CD4-positive, alpha-beta T cell (primary cell): ENCODE results near the gene PBX2. TPM values are rescaled to one million over a fixed set of nuclear protein-coding genes. Genes with fewer than 3 reads are reported as not detected.
"Not testable (repeated sequence)": the region's sequence is repeated elsewhere in the genome, so short reads cannot be mapped to it uniquely, and the experiment has no call there.

ENCODE experiments used
- ATAC-seq: fragments of 200-7000 bp; cut with Tn5 transposase; one replicate; pipeline ENCODE4 v1.10.0; 2022; ENCODE audit warnings: mild to moderate bottlenecking; ENCODE audit not compliant: poor library complexity
- CTCF ChIA-PET: fragments of 350-600 bp; sonication (Branson Sonifier 250); formaldehyde crosslinking; loops from one replicate; lab custom pipeline; 2021; ENCODE audit warnings: antibody characterized with exemption, inconsistent platforms; lab: Charles Lee
- POLR2A ChIA-PET: fragments of 350-600 bp; sonication (Branson Sonifier 250); formaldehyde crosslinking; loops from one replicate; lab custom pipeline; 2021; ENCODE audit warnings: antibody characterized with exemption, inconsistent platforms; lab: Charles Lee
- DNase-seq, 14 experiments: peaks; one replicate each; pipeline ENCODE4 v3.0.0-alpha.2; 2013 to 2020; ENCODE audit warnings: mixed read lengths in 2 of 14
- H3K27ac ChIP-seq, 2 donors: one replicate each; pipeline versions ENCODE4 v1.5.1 to v1.7.0; 2013; ENCODE audit warnings: low read length in 2 of 2, low read depth in 1 of 2, mild to moderate bottlenecking in 1 of 2
- H3K27me3 ChIP-seq, 2 experiments: 1 replicate in 1 of 2; 2 replicates in 1 of 2; pipeline versions ENCODE4 v1.6.1 to v1.7.0; 2013; ENCODE audit warnings: low read length in 2 of 2, control low read depth in 1 of 2, mild to moderate bottlenecking in 1 of 2, moderate library complexity in 1 of 2; ENCODE audit not compliant: insufficient read depth in 2 of 2, control insufficient read depth in 1 of 2
- H3K36me3 ChIP-seq: one replicate; pipeline ENCODE4 v1.6.1; 2013; ENCODE audit warnings: low read length, control low read depth; ENCODE audit not compliant: insufficient read depth
- H3K4me1 ChIP-seq: one replicate; pipeline ENCODE4 v1.6.1; 2013; ENCODE audit warnings: low read length, control low read depth; ENCODE audit not compliant: insufficient read depth
- H3K4me3 ChIP-seq: one replicate; pipeline ENCODE4 v1.5.1; 2013; ENCODE audit warnings: mild to moderate bottlenecking, low read length, moderate library complexity
- H3K9me3 ChIP-seq, 2 experiments: 1 replicate in 1 of 2; 2 replicates in 1 of 2; pipeline versions ENCODE4 v1.6.1 to v1.7.0; 2013; ENCODE audit warnings: low read length in 2 of 2, mild to moderate bottlenecking in 2 of 2, control low read depth in 1 of 2, moderate library complexity in 1 of 2; ENCODE audit not compliant: control insufficient read depth in 1 of 2, insufficient read depth in 1 of 2
- H3K27ac Mint-ChIP-seq: one replicate; pipeline ENCODE4 v1.8.0; 2020; ENCODE audit warnings: mixed read lengths
- H3K27me3 Mint-ChIP-seq: one replicate; pipeline ENCODE4 v1.8.0; 2021; ENCODE audit warnings: mixed read lengths
- H3K36me3 Mint-ChIP-seq: one replicate; pipeline ENCODE4 v1.8.0; 2021; ENCODE audit warnings: low read depth, mixed read lengths
- H3K4me1 Mint-ChIP-seq: one replicate; pipeline ENCODE4 v1.8.0; 2021; ENCODE audit warnings: low read depth, mixed read lengths
- H3K4me3 Mint-ChIP-seq: one replicate; pipeline ENCODE4 v1.8.0; 2020; ENCODE audit warnings: mild to moderate bottlenecking, mixed read lengths
- H3K9me3 Mint-ChIP-seq: one replicate; pipeline ENCODE4 v1.8.0; 2020; ENCODE audit warnings: mixed read lengths
- intact Hi-C, 2 experiments: fragments of 100-400 bp; cut with DNase I in 1 of 2; cut with micrococcal nuclease in 1 of 2; formaldehyde crosslinking; loops; one replicate each; pipeline versions ENCODE4 v1.15.1 to v1.9.0; 2023 to 2025; cut with DNase I, micrococcal nuclease
- total RNA-seq, 174 experiments: library from RNA in 2 of 174; stranded (reverse) in 2 of 174; gene quantifications; one replicate each; pipeline ENCODE4 v1.2.3 and lab custom pipeline; 2021 to 2026
- TF ChIP-seq, protein P1 (sequence below): fragments of 200-600 bp; IDR thresholded peaks from one replicate; pipeline ENCODE4 v1.8.0; 2022; ENCODE audit warnings: antibody characterized with exemption, mild to moderate bottlenecking

Gene PBX2
- total RNA-seq, 2 experiments from 2014 or later: 62.0 to 65.6 TPM

DNA sequence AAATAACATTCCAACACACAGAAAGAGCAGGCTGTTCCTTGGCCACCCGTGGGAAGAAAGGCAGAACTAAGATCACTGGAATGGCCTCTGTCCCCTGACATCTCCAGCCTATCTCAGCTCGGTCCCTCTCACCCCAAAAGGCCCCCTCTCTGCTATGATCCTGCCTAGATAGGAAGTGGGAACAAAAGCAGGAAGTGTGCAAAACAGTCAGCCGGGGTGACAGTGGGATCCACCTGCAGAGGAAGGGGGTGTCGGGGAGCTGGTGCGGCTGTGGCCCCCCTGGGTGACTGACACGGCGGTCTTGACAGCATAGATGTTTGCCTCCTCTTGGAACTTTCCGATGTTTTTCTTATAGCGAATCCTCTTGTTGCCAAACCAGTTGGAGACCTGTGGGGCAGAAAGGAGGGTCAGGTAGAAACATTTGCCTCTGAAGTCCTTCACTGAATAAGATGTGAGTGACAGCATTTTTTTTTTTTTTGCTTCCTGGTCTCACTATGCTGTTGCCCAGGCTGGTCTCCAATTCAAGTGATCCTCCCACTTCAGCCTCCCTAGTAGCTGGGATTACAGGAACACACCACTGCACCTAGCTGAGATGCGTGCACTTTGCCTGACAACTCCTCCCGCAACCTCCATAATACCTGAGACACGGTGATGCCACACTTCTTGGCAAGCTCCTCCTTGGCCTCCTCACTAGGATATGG is 2.8 kb downstream of the PBX2 start:
- no peak overlapping the region for H3K4me3 ChIP-seq
- H3K27me3 Mint-ChIP-seq: no peaks in the 10 kb centered on the region
- peak overlapping the region; percentile 91 for H3K27ac Mint-ChIP-seq
- POLR2A ChIA-PET: interaction anchor here (0.9 to 12.1 kb wide), 3 partner anchors 8 to 785 kb away, joined by 3 to 242 read pairs (median 11); partner anchors contain the start of genes AGPAT1 and RNF5
- peak in 1 of 14 experiments; percentile 31 for DNase-seq
- CTCF ChIA-PET: no interaction called here
- H3K9me3 ChIP-seq: no peaks in the 10 kb centered on the region
- peaks cover 80% of the 10 kb centered on the region for H3K36me3 Mint-ChIP-seq
- intact Hi-C loops: no loop called here
- peak overlapping the region; percentile 82 for H3K4me3 Mint-ChIP-seq
- TF ChIP-seq, protein P1, sequence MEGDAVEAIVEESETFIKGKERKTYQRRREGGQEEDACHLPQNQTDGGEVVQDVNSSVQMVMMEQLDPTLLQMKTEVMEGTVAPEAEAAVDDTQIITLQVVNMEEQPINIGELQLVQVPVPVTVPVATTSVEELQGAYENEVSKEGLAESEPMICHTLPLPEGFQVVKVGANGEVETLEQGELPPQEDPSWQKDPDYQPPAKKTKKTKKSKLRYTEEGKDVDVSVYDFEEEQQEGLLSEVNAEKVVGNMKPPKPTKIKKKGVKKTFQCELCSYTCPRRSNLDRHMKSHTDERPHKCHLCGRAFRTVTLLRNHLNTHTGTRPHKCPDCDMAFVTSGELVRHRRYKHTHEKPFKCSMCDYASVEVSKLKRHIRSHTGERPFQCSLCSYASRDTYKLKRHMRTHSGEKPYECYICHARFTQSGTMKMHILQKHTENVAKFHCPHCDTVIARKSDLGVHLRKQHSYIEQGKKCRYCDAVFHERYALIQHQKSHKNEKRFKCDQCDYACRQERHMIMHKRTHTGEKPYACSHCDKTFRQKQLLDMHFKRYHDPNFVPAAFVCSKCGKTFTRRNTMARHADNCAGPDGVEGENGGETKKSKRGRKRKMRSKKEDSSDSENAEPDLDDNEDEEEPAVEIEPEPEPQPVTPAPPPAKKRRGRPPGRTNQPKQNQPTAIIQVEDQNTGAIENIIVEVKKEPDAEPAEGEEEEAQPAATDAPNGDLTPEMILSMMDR: no peak
- peaks cover 45% of the 10 kb centered on the region for H3K4me1 Mint-ChIP-seq
- H3K27me3 ChIP-seq: no peaks in the 10 kb centered on the region
- H3K27ac ChIP-seq: peak overlapping the region; percentile 54 to 69
- ATAC-seq: no peak
- peaks cover 58% of the 10 kb centered on the region for H3K4me1 ChIP-seq
- H3K36me3 ChIP-seq: peaks cover 64% of the 10 kb centered on the region
- H3K9me3 Mint-ChIP-seq: no peaks in the 10 kb centered on the region

DNA sequence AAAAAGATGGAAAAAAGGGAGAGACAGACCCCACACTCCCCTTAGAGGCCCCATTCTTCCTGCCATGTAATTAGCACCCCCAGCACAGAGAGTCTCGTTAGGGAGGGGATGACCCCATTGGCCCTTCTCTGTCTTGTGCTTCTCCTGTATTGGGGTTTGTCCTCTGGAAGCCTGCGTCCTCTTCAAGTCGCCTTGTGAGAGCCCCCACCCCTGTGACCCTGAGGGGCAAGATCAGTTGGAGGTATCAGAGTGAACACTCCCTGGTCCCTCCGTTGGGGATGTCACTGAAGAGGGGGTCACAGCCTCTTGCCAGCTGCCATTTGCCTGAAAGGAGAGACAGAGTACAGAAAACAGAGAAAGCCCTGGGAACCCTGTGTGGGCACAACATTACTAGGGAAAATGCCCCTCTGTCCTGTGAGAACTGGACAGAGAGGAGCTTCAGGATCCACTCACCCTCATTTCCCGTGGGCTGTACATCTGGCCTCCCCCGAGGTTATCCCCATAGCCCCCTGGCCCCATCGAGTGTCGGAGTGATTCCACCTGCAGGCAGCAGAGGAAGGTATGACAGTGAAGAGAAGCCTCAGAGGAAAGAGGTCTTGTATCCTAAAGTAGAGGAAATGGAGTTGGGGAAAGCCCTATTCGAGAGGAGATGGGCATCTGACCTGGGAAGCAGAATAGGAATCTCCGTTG is 3.7 kb downstream of the PBX2 start:
- H3K36me3 ChIP-seq: peaks cover 68% of the 10 kb centered on the region
- peak overlapping the region; percentile 91 for H3K27ac Mint-ChIP-seq
- intact Hi-C loops, H3K4me3 ChIP-seq, H3K9me3 Mint-ChIP-seq, H3K27me3 ChIP-seq, ATAC-seq, CTCF ChIA-PET, H3K27me3 Mint-ChIP-seq, H3K9me3 ChIP-seq, DNase-seq: not testable (repeated sequence)
- H3K36me3 Mint-ChIP-seq: peaks cover 80% of the 10 kb centered on the region
- H3K27ac ChIP-seq: peak overlapping the region; percentile 54 to 69
- peaks cover 62% of the 10 kb centered on the region for H3K4me1 ChIP-seq
- H3K4me1 Mint-ChIP-seq: peaks cover 41% of the 10 kb centered on the region
- POLR2A ChIA-PET: interaction anchor here (0.7 to 2.7 kb wide), 2 partner anchors 9 to 1109 kb away, joined by 4 to 11 read pairs; no protein-coding TSS in a partner anchor
- peak overlapping the region; percentile 82 for H3K4me3 Mint-ChIP-seq

DNA sequence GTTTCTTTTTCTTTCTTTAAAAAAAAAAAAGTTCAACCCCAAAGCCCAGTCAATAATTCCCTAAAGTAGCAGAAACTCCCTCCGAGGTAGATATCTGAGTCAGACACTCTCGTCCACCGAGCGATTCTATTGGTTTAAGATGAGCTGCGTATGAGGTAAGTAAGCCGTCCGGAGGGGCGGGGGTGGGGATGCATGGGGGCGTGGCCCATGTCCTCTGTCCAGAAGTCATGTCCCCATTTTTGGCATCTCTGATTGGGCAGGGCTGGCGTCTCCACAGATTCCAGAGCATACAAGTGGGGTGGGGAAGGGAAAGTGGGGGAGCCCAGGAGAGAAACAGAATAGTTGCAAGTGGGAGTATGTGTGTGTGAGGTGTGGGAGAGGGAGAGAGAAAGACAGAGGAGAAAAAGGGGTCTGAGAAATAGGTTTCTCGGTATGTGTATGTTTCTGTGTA is 4.3 kb downstream of the PBX2 start:
- POLR2A ChIA-PET: interaction anchor here (0.7 to 2.7 kb wide), 2 partner anchors 10 to 1110 kb away, joined by 4 to 11 read pairs; no protein-coding TSS in a partner anchor
- Mint-ChIP-seq H3K27ac (peak overlapping the region; percentile 91), H3K36me3 (peaks cover 81% of the 10 kb centered on the region), H3K4me3 (peak overlapping the region; percentile 82), H3K4me1 (peaks cover 42% of the 10 kb centered on the region)
- Histone ChIP-seq H3K27ac (peak overlapping the region; percentile 54 to 69), H3K4me1 (peaks cover 62% of the 10 kb centered on the region), H3K36me3 (peaks cover 69% of the 10 kb centered on the region)
- intact Hi-C loops, H3K9me3 ChIP-seq, H3K9me3 Mint-ChIP-seq, H3K27me3 ChIP-seq, H3K4me3 ChIP-seq, H3K27me3 Mint-ChIP-seq, CTCF ChIA-PET: not testable (repeated sequence)
- DNase-seq (peak in 9 of 14 experiments; percentile 26 to 86 (median 50)), ATAC-seq (peak; percentile 54)

DNA sequence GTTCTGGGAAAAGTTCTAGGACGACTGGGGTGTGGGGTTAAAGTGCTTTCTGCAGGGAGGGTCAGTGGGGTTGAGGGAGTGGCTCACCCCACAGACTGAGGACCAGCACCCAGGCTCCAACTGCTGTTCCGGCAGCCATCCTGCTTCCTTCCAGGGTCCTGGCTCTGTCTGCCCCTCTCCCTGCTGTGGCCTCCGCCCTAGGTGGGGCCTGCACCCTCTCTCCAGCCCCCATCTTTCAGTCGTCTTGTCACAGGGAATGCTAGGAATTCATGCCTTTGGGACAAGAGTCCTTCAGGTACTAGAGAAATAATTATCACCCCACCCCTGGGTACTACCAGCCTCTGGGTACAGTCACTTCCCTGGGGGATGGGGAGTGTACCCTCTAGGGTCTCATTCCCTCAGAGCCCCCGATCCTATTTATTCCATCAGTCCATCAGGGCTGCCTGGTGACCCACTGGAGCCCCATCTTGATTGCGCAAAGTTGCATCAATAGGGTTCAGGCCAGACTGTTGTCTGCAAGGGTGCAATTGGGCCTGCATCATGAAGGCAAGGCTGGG is 5.8 kb downstream of the PBX2 start, which contains the start of gene AGER:
Gene AGER, minus strand, starts transcription at position 170 of the 557 bp plus-strand sequence. Its CDS starts 31 bp downstream, at position 139.
- POLR2A ChIA-PET: no interaction called here
- H3K27me3 ChIP-seq: no peaks in the 10 kb centered on the region
- intact Hi-C loops: no loop called here
- no peaks in the 10 kb centered on the region for H3K9me3 ChIP-seq
- H3K4me1 ChIP-seq: peaks cover 68% of the 10 kb centered on the region
- Mint-ChIP-seq H3K4me1 (peaks cover 48% of the 10 kb centered on the region), H3K4me3 (no peak within 1 kb of the TSS), H3K27ac (peak within 1 kb of the TSS; percentile 44), H3K9me3 (no peaks in the 10 kb centered on the region), H3K36me3 (peaks cover 81% of the 10 kb centered on the region), H3K27me3 (no peaks in the 10 kb centered on the region)
- CTCF ChIA-PET: no interaction called here
- TF ChIP-seq, protein P1: no peak
- H3K4me3 ChIP-seq: no peak within 1 kb of the TSS
- DNase-seq (no peak), ATAC-seq (no peak)
- H3K36me3 ChIP-seq: peaks cover 75% of the 10 kb centered on the region
- H3K27ac ChIP-seq: peak within 1 kb of the TSS in 1 of 2 donors; percentile 51
